Liver (tissue), 9 donors: Measurements from ENCODE around the gene DIP2C. TPM values are rescaled to one million over a fixed set of nuclear protein-coding genes. Genes with fewer than 3 reads are reported as not detected.

Source experiments
- DNase-seq: peaks from one replicate; pipeline ENCODE4 v3.0.0-alpha.2; 2017; ENCODE audit warnings: low spot score
- H3K27ac ChIP-seq, 2 donors: one replicate each; pipeline ENCODE4 v1.7.0; 2013; ENCODE audit warnings: inconsistent platforms in 2 of 2, low read length in 2 of 2, control low read depth in 1 of 2, low read depth in 1 of 2, mild to moderate bottlenecking in 1 of 2
- H3K27me3 ChIP-seq, 4 donors: one replicate each; pipeline versions ENCODE4 v1.6.1 to v1.7.0; 2013; ENCODE audit warnings: low read length in 3 of 4, inconsistent platforms in 1 of 4, mild to moderate bottlenecking in 1 of 4, moderate library complexity in 1 of 4; ENCODE audit not compliant: control insufficient read depth in 4 of 4, insufficient read depth in 4 of 4
- H3K36me3 ChIP-seq, 4 donors: one replicate each; pipeline versions ENCODE4 v1.6.1 to v1.7.0; 2013; ENCODE audit warnings: low read length in 3 of 4, mild to moderate bottlenecking in 3 of 4, low read depth in 1 of 4, moderate library complexity in 1 of 4; ENCODE audit not compliant: control insufficient read depth in 4 of 4, insufficient read depth in 3 of 4
- H3K4me1 ChIP-seq, 4 donors: one replicate each; pipeline versions ENCODE4 v1.6.1 to v1.7.0; 2013; ENCODE audit warnings: low read length in 3 of 4, mild to moderate bottlenecking in 3 of 4, moderate library complexity in 1 of 4; ENCODE audit not compliant: control insufficient read depth in 4 of 4, insufficient read depth in 4 of 4
- H3K4me3 ChIP-seq, 3 donors: one replicate each; pipeline versions ENCODE4 v1.6.1 to v1.7.0; 2013; ENCODE audit warnings: low read length in 3 of 3, control low read depth in 1 of 3, low read depth in 1 of 3, mild to moderate bottlenecking in 1 of 3
- H3K9ac ChIP-seq, 2 donors: one replicate each; pipeline ENCODE4 v1.7.0; 2013; ENCODE audit warnings: low read length in 2 of 2, mild to moderate bottlenecking in 2 of 2, moderate library complexity in 2 of 2, control low read depth in 1 of 2, low read depth in 1 of 2
- H3K9me3 ChIP-seq, 4 donors: one replicate each; pipeline versions ENCODE4 v1.6.1 to v1.7.0; 2013; ENCODE audit warnings: low read length in 3 of 4; ENCODE audit not compliant: control insufficient read depth in 4 of 4
- ATF3 ChIP-seq: IDR thresholded peaks from 2 replicates; pipeline ENCODE4 v1.6.1; 2016; ENCODE audit warnings: antibody characterized with exemption
- CTCF ChIP-seq: fragments of 150-350 bp; IDR thresholded peaks from 2 replicates; pipeline ENCODE4 v1.5.1; 2017; ENCODE audit warnings: improper control_type of control experiment, low read depth, low read length; ENCODE audit not compliant: missing input control
- EGR1 ChIP-seq, 2 donors: IDR thresholded peaks; 2 replicates each; pipeline ENCODE4 v1.6.1; 2016 to 2018; ENCODE audit warnings: antibody characterized with exemption in 2 of 2, low read depth in 2 of 2
- FOXA1 ChIP-seq: IDR thresholded peaks from 2 replicates; pipeline ENCODE4 v1.6.1; 2016; ENCODE audit warnings: antibody characterized with exemption
- FOXA2 ChIP-seq: IDR thresholded peaks from 2 replicates; pipeline ENCODE4 v1.6.1; 2016; ENCODE audit warnings: antibody characterized with exemption
- GABPA ChIP-seq, 2 donors: IDR thresholded peaks in 1 of 2; conservative IDR thresholded peaks in 1 of 2; 2 replicates each; pipeline ENCODE4 v1.6.1; 2016; ENCODE audit warnings: antibody characterized with exemption in 2 of 2, mild to moderate bottlenecking in 1 of 2, moderate library complexity in 1 of 2
- HNF4A ChIP-seq, 2 donors: conservative IDR thresholded peaks; 2 replicates each; pipeline ENCODE4 v1.6.1; 2016; ENCODE audit warnings: antibody characterized with exemption in 2 of 2, mild to moderate bottlenecking in 2 of 2
- HNF4G ChIP-seq: IDR thresholded peaks from 2 replicates; pipeline ENCODE4 v1.6.1; 2016; ENCODE audit warnings: antibody characterized with exemption
- JUND ChIP-seq, 2 donors: IDR thresholded peaks; 2 replicates each; pipeline ENCODE4 v1.6.1; 2016; ENCODE audit warnings: antibody characterized with exemption in 2 of 2
- MAX ChIP-seq: IDR thresholded peaks from 2 replicates; pipeline ENCODE4 v1.6.1; 2016; ENCODE audit warnings: antibody characterized with exemption
- NR2F2 ChIP-seq: IDR thresholded peaks from 2 replicates; pipeline ENCODE4 v1.6.1; 2016; ENCODE audit warnings: antibody characterized with exemption
- RAD21 ChIP-seq, 2 donors: IDR thresholded peaks; 2 replicates each; pipeline ENCODE4 v1.6.1; 2016; ENCODE audit warnings: antibody characterized with exemption in 2 of 2, mild to moderate bottlenecking in 2 of 2
- REST ChIP-seq: IDR thresholded peaks from 2 replicates; pipeline ENCODE4 v1.6.1; 2016; ENCODE audit warnings: antibody characterized with exemption, mild to moderate bottlenecking
- RXRA ChIP-seq, 2 donors: IDR thresholded peaks; 2 replicates each; pipeline ENCODE4 v1.6.1; 2017 to 2018; ENCODE audit warnings: antibody characterized with exemption in 2 of 2, mild to moderate bottlenecking in 1 of 2
- SP1 ChIP-seq: IDR thresholded peaks from 2 replicates; pipeline ENCODE4 v1.6.1; 2018; ENCODE audit warnings: antibody characterized with exemption, mild to moderate bottlenecking
- TAF1 ChIP-seq: conservative IDR thresholded peaks from 2 replicates; pipeline ENCODE4 v1.6.1; 2016; ENCODE audit warnings: antibody characterized with exemption, mild to moderate bottlenecking
- YY1 ChIP-seq: IDR thresholded peaks from 2 replicates; pipeline ENCODE4 v1.6.1; 2016; ENCODE audit warnings: antibody characterized with exemption, mild to moderate bottlenecking
- ZBTB33 ChIP-seq: IDR thresholded peaks from 2 replicates; pipeline ENCODE4 v1.6.1; 2016; ENCODE audit warnings: antibody characterized with exemption
- WGBS: extraction: QIAGEN DNeasy Blood & Tissue Kit; methylation state at CpG from one replicate; pipeline ENCODE4 v1.1.7; 2013; 5-methylcytosine and 5-hydroxymethylcytosine counted together
- polyA plus RNA-seq, 2 donors: library from polyadenylated mRNA; stranded (reverse) in 1 of 2; unstranded in 1 of 2; fragments of 200-250 nt in 1 of 2; fragments of >200 nt in 1 of 2; fragmentation: Nextera tagmentation in 1 of 2; extraction: Ambion mirVana in 1 of 2; gene quantifications; one replicate each; pipeline versions ENCODE4 v1.2.1 to v1.2.3, GENCODE V29; 2013 to 2015
- total RNA-seq, 2 donors: library from RNA; depleted of rRNA; stranded (reverse); fragments of >200 nt; gene quantifications; one replicate each; pipeline ENCODE4 v1.2.3, GENCODE V29; 2014
- donor health status: healthy.
- donor health status: healthy.
- donor health status: healthy.
- donor health status: healthy.
- donor health status: healthy.

The DIP2C gene
- total and polyA plus RNA-seq, 4 donors: 4.2 to 12.2 (median 5.7) TPM

GRCh38 chr10:594584-595270 is 94.7 kb downstream of the DIP2C start:
- no peak for DNase-seq
- no peak for TF ChIP-seq FOXA2
- TF ChIP-seq SP1: no peak
- no peak for TF ChIP-seq MAX
- no peak for TF ChIP-seq FOXA1
- no peak for TF ChIP-seq HNF4A (conservative IDR thresholded peaks at IDR 0.05)
- no peak for TF ChIP-seq YY1
- no peak for TF ChIP-seq TAF1
- no peak for TF ChIP-seq ZBTB33
- TF ChIP-seq GABPA (IDR thresholded peaks at IDR 0.05 in 1 of 2, conservative IDR thresholded peaks at IDR 0.05 in 1 of 2): no peak
- no peaks in the 10 kb centered on the region for H3K36me3 ChIP-seq
- H3K27ac ChIP-seq: no peak overlapping the region
- WGBS: 94% methylated on average over 28 of the region's 28 CpGs
- H3K9ac ChIP-seq: no peak overlapping the region
- peaks cover 0 to 5% (median 0%) of the 10 kb centered on the region in 4 donors for H3K4me1 ChIP-seq
- no peaks in the 10 kb centered on the region for H3K9me3 ChIP-seq
- no peaks in the 10 kb centered on the region for H3K27me3 ChIP-seq
- no peak overlapping the region for H3K4me3 ChIP-seq

GRCh38 chr10:593901-594457 is 95.5 kb downstream of the DIP2C start:
- Histone ChIP-seq H3K9ac (no peak overlapping the region), H3K36me3 (no peaks in the 10 kb centered on the region), H3K27me3 (no peaks in the 10 kb centered on the region), H3K27ac (no peak overlapping the region), H3K9me3 (no peaks in the 10 kb centered on the region), H3K4me1 (peaks cover 0 to 5% (median 0%) of the 10 kb centered on the region in 4 donors), H3K4me3 (no peak overlapping the region)
- WGBS: 55% methylated on average over 17 of the region's 17 CpGs
- TF ChIP-seq FOXA2: no peak
- TF ChIP-seq ATF3: no peak
- peak; percentile 19 to 77 for TF ChIP-seq RXRA (IDR thresholded peaks at IDR 0.05)
- no peak for TF ChIP-seq GABPA (IDR thresholded peaks at IDR 0.05 in 1 of 2, conservative IDR thresholded peaks at IDR 0.05 in 1 of 2)
- no peak for TF ChIP-seq EGR1 (IDR thresholded peaks at IDR 0.05; ENCODE audit: low read depth in 2 of 2)
- TF ChIP-seq NR2F2: no peak
- no peak for TF ChIP-seq TAF1
- TF ChIP-seq MAX: no peak
- TF ChIP-seq REST: peak; percentile 18
- TF ChIP-seq SP1: peak; percentile 35
- no peak for TF ChIP-seq FOXA1
- TF ChIP-seq HNF4G: no peak
- TF ChIP-seq YY1: peak; percentile 96
- no peak for TF ChIP-seq CTCF
- TF ChIP-seq HNF4A (conservative IDR thresholded peaks at IDR 0.05): peak; percentile 46 to 65
- TF ChIP-seq JUND (IDR thresholded peaks at IDR 0.05): no peak
- no peak for TF ChIP-seq ZBTB33
- TF ChIP-seq RAD21 (IDR thresholded peaks at IDR 0.05): peak in 1 of 2 donors; percentile 8
- DNase-seq: no peak
